HG03442 (cell line): ENCODE measurements around the gene MARK2.

Experiments
- ATAC-seq: cut with Tn5 transposase; IDR thresholded peaks from one replicate; pipeline ENCODE4 v1.9.1; 2021; ENCODE audit warnings: mild to moderate bottlenecking, moderate library complexity; ENCODE audit not compliant: unreplicated experiment

MARK2 gene

DNA sequence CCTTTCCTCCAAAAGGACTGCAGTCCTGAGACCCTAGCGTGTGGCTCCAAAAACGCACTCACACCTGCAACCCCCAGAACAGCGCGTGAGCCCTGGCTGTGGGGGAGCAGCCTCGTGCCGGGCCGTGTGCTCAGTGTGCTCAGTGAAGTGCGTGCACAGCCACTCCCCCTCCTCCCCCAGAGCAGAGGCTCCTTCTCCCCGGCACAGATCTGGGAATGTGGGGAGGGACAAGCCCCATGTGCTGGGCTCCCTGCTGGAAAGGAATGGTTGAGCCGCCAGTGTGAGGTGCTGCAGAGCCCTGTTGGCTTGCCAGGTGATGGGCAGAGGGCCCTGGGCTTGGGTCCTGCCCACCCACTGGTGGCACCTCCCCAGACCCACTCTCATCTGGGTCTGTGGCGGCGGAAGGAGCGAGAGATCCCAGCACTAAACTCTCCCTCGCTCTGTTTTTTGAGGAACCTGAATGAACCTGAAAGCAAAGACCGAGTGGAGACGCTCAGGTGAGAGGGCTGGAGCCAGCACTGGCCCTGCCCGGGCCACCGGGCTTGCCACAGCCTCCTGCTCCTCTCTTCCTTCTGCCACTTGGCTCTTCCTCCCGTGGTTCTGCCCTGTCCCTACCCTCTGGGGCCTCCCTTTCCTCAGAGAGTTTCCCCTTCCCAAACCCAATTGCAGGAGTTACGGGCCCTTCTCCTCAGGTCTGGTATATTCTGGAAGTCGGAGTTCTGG is 69.1 kb downstream of the MARK2 start:
- no peak for ATAC-seq

DNA sequence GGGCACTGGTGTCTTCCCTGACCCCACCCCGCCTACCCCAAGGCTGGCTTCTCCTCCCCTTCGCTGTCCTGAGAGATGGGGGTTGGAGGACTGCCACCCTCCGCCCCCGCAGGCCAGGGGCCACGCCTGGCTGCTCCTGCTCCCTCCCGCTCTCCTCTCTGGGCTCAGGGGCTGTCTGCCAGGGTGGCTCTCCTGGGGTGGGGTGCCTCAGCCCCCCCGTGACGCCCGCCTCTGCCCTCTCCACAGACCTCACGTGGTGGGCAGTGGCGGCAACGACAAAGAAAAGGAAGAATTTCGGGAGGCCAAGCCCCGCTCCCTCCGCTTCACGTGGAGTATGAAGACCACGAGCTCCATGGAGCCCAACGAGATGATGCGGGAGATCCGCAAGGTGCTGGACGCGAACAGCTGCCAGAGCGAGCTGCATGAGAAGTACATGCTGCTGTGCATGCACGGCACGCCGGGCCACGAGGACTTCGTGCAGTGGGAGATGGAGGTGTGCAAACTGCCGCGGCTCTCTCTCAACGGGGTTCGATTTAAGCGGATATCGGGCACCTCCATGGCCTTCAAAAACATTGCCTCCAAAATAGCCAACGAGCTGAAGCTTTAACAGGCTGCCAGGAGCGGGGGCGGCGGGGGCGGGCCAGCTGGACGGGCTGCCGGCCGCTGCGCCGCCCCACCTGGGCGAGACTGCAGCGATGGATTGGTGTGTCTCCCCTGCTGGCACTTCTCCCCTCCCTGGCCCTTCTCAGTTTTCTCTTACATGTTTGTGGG is 69.9 kb downstream of the MARK2 start:
- no peak for ATAC-seq

DNA sequence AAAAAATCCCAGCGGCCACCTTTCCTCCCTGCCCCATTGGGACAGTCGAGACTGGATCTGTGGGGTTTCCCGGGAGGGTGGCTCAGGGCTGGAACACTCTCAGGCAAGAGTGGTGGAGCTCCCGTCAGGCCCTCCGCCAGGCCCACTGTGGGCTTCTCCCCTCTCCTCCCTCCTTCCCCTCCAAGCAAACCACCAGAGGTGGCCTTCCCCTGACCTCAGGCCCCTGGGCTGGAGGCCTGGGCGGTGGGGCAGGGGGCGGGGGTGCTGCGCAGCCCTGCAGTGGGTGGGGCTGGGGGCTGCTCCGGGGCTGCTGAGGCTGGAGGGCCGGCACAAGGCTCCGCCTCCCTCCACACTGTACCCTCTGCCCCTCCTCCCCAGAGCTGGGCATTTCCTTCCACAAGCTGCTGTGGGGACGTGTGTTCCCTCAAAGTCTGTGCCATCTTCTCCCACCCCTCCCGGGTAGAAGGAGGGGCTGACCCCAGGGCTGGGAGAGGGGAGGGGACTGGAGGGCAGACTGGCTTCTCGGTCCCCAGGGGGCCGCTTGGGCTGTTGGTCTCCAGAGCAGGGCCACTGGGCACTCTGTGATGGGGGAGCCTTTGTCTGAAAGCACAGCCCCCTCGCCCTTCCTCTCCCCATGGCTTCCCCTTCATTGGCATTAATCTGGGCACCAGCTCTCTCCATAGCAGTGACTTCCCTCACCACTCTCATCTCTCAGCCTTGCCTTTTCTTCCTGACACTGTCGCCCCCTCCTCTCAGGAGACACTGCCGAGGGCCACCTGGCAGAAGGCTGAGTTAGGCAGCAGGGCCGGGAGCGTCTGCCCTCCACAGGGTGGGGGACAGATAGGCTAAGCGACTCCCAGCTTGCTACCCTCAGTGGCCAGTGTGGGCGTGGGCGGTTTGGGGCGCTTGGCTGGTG is 70.9 kb downstream of the MARK2 start:
- ATAC-seq = no peak

DNA sequence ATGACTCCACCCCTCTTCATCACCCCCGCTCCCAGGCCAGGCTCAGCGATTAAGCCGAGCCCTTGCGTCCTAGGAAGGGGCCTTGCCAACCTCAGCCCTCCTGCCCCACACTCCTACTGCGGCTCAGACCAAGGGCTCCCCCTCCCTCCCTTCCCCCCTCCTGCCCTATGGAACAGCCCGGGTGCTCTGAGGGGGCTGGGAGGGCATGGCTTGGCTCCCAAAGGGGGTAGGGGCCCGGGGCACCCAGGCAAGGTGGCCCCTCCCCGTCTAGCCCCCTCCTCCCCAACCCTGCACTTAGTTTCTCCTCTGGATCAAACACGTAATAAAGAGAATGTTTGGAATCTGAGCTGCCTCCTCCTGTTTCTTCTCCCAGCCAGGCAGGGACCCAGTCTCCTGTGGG is 71.8 kb downstream of the MARK2 start:
- no peak for ATAC-seq

DNA sequence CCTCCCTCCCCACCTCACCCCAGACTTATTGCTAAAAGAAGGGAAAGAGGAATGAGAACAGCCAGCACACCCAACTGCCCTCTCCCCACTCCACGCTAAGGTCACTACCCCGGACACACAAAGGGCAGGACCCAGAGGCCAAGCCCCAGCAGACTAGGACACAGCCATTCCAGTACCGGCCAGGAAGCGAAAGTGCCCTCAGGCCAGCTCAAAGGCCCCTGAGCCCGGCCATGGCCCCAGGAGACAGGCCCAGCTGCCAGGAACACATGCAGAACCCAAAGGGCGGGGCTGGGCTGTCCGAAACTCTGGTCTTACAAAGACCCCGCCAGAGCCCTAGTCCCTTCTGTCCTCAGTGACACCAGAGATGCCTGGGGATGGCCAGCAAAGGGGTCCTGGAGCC is 72.5 kb downstream of the MARK2 start:
- ATAC-seq = no peak

DNA sequence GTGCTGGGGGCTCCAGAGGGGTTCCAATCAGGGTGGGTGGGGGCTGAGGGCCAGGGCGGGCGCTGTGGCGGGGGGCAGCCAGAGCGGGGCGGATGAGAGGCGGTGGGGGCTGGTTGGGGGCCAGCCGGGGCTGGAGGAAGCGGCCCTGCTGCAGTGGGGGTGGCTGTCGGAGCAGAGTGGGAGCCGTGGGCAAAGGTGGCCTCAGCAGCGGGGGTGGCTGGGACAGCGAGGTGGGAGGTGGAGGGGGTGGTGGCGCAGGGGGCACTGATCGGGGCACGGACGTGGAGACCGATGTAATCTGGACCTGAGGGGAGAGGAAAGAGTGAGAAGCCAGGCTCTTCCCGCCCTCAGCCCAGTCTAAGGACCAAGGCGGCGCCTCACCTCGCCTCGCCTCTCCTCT is 73.0 kb downstream of the MARK2 start:
- no peak for ATAC-seq

DNA sequence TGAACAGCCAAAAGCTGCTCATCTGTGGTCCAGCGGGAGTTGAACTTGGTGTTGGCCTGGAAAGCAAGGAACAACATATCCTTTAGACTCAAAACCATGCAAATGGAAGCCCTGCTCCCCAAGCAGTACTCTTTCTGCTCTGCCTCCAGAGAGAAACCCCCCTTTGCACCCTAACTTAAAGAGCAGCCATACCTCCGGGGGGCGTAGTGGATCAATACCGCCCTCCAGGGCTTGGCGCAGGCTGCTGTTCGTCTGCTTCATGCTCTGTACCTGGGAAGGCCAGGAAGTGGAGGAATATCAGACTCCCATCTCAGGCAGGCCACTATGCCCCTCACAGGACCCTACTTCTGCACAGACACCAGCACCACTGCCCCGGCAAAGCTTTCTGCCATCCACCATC is 73.8 kb downstream of the MARK2 start:
- ATAC-seq = no peak

DNA sequence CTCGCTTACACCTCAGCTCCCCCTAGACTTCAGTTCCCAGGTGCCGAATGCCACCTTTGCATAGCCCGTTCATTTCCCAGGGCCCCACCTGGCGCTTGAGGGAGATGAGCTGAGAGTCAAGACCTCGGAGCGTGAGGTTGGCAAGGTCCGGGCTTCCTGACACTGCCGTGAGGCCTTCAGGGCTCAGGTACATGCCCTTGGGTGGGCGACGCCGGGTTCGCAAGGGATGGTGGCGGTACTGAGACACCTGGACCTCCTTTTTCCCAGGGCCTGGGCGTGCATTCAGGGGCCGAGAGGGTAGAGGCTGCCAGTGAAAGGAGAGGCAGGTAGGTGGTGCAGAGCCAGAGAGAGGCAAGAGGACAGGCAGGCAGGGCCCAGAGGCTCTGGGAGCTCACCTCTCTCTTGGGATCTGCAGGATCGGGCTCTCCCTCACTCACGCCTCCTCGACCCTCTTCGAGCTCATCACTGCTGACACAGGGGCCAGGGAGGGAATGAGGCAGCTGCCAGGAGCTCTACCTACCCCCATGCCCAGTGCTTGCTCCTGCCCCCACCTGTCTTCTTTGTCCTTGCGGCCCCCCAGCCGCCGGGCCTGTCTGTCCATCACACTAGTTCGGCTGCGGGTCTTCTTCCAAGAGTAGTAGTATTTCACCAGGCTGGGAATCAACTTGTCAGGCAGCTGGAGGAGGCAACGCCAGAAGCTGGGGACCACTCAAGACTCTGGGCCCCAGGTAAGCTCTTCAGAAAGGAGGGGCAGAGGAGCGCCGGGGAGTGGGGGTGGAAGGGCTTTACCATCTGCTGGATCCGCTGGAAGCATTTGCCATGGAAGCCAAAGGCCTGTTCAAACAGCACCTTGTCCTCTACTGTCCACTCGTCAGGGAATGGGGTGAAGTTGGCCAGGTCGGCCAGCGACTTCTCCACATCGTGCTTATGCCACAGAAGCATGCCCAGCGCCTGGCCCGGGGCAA is 75.2 kb downstream of the MARK2 start:
- ATAC-seq = no peak

DNA sequence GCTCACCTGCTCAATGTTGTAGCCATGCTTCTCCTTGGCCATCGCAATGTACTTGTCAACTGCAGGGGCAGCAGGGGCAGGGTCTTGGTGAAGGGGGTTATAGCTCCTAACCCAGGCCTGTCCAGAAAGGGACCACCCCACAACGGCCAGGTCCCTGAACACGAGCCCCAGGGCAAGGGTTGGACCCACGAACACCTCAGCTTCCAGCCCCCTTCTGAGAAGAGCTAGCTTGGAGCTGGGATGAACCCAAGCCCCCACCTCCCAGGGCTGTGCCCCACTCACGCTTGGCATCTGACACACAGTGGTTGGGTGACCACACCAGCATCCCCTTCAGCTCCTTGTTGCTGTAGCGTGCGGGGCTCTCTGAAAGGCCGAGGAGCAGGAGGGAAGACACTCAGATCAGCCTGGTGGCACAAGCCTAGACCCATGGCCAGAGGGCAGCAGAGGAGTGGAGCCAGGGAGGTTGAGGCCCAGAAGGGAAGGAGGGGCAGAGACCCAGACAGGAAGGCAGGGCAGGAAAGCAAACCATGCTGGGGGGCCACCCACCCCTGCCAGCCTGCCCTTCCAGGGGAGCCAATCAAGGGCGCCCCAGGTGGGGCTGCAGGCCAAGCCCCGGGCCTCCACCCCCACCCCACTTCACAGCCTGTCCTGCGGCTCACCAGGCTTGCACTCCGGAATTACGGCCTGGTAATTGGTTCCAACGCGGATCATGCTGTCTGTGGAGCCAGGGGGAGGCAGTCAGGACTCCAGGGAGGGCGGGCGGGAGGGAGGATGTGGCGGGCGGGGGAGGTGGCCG is 76.2 kb downstream of the MARK2 start:
- no peak for ATAC-seq

DNA sequence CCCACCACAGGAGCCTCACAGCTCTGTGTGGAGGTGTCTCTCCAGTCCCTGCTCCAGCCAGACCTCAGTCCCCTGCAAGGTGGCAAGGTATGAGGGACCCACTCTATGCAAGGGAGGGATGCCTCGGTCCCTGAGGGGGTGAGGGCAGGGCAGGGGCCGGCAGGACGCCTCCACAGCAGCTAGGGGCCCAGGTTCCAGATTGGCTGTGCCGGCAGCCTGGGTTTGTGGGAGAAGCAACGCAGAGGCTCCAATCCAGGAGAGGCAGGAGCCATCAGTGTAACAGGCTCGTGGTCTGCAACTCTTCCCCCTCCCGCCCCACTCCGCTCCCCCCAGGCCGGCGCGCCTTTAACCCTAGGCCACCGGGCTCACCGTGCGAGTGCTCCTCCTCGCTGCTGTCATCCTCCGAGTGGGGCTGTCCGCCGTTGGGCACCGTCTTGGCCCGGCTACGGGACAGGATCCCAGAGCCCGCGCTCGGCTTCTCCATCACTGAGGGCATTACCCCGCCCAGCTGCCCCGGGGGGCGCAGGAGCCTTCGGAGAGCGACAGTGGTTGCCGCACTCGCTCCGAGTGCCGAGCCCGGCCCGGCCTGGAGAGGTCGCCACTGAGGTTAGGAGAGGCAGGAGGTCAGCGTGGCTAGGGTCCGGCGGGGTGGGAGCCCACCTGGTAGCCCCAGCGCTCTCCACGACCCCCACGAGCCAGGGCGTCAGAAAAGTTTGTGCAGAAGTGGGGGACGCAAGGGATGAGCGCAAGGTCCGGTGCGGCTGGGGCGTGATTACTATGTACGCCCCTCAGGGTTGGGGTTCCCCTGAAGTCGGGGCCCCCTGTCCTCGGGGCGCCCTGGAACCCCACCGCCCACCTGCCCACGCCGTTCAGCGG is 77.3 kb downstream of the MARK2 start:
- ATAC-seq = no peak

DNA sequence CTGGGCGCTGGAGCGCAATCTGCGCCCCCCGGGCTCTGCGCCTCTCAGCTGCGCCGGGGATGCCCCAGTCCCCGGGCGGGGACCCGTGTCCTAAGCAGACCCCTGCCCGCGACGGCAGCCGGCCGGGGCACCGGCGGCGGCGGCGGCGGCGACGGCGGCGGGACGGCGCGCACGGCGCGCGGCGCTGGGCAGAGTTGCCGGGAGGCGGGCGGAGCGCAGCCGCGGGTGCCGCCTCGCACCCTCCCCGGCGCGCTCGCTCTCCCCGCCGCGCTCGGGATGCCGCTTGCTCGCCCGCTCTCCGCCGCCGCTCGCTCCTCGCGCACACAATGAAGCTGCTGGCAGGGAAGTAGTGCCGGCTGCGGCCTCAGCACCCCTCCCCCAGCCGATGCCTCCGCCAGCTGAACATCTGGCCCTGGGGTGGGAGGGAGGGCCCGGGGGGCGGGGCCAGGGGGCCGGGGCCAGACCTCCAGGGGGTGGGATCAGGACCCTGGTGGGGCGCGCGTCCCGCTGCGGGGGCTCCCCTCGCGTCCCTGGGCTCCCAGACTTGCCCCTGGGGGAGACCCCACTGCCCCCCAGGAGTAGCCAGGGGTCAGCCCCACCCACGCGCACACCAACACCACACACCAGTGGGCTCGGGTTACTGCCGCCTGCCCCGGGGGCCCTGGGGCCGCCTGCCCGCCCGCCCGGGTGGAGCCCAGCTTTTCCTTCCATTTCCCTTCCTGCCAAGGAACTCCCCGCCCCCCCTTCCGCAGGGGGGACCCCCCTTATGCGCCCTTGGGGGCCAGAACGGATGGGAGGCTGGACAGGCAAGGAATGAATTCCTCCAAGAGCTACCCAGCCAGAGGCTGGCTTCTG is 78.2 kb downstream of the MARK2 start, which contains the start of gene RCOR2:
Gene RCOR2, minus strand, starts transcription at position 328 of the 855 bp plus-strand sequence. CDS start 708 bp downstream, outside the sequence.
- ATAC-seq = no peak

DNA sequence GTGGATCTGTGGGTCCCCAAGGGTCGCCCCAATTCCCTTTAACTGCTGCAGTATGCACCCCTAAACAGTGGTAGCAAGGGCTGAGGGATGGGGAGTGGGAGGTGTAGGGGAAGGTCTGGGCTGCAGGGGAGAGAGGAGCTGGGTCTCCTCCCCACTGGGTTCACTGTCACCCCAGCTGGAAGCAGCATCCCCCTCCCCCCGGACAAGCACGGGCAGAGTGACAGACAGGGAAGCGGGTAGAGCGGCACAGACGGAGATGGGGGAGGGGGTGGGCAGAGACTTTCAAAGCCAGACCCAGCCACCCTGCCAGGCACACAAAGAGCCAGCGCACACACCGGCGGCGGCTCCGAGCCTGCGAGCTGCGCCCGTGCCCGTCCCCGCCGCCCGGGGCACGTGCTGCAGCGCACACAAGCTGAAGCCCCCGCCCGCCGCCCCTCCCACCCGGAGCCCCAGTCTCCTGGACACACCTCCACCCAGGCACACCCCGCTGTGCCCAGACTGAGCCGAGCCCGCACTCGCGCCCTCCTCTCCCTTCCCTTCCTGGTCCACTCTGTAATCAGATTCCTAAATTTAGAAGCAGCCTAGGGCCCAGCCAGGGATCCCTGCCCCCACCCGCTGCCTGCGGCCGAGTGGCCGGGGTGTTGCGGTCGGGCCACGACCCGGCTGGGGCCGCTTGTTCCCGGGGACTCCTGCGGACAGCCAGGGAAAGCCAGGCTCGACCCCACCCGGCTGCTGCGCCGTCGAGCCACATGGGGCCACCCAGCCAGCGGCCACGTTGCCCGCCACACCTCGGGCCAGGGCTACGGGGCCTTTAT is 79.0 kb downstream of the MARK2 start:
- no peak for ATAC-seq

DNA sequence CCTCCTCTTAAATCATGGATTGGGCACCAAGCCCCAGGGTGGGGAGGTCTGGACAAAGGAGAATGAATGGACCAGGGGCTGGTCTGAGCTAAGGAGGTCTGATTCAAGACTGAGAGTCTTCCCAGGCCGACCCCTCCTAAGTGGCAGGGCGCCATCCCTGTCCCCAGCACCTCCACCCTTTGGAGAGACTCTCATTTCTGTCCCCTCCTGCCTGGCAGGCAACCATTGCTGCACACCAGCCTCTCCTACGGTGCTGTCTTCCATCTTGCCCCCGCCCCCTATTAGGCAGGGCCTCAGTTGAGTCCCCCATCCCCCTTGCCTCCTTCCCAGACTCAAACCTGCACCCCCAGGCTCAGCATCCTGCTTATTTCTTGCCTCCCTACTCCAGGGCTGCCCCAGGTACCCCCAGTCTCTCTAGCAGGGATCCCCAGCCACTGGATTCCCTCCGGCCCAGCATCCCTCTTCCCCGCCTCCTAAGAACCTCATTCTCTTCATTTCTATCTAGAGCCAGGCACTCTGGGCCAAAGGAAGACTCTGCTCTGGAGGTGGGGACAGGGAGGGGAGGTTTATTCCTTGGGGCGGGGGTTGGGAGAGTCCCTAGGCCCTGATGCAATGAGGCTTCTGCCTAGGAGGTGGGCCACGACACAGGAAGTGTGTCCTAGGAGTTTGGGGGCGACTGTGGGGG is 79.7 kb downstream of the MARK2 start:
- no peak for ATAC-seq

DNA sequence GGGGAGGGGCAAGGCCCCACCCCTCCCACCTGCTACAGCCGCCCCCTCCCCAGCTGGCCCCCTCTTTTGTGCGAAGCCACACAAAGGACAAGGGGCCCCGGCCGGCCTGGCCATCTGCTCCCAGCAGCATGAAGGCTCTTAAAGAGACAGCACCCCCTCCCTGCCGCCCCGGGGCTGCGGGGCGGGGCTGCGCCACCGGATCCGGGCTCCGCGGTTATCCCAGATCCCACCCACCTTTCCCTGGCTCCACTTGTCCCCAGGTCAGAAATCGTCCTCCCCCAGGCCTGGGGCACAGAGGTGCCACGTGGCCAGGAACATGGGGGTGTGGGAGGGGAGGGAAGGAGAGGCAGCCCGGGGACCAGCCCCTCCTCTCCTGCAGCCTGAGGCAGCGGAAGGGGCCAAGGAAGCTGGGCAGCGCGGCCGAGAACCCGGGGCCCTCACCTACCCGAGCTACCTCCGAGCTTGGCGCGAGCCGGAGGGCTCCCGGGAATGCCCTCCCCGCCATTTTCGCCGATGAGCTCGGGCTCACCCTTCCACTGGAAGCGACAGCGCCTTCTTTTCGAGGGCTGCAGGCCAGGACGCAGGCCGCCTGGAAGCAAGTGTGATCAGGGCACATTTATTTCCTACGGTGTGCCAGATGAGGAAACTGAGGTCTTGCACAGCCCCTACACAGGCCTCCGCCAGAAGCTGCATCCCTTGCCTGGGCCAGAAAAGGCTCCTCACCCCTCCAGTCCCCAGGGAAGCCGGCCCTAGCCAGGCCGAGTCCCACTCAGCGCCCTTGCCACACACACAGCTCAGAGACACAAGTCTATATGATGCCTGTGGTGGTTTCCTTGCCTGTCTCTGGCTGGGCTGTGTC is 80.6 kb downstream of the MARK2 start:
- ATAC-seq = no peak
